ENCODE data around the gene ABLIM2. TPM values are rescaled to one million over a fixed set of nuclear protein-coding genes. Genes with fewer than 3 reads are reported as not detected.

The ABLIM2 gene
- total RNA-seq, 3 donors from 2014 or later, result 0.26 to 0.54 (median 0.30) TPM

- Mint-ChIP-seq H3K27me3 (ENCODE audit: low read depth) (no peaks in the 10 kb centered on the region), H3K36me3 (ENCODE audit: insufficient read depth) (no peaks in the 10 kb centered on the region), H3K4me3 (peak overlapping the region; percentile 88), H3K4me1 (ENCODE audit: low read depth) (peaks cover 42% of the 10 kb centered on the region), H3K9me3 (no peaks in the 10 kb centered on the region)
- ATAC-seq (no peak), DNase-seq (no peak)
These were observed 39.7 kb upstream of the ABLIM2 start for GRCh38 chr4:8198206-8198905.

GRCh38 chr4:8197521-8197920 lies 38.9 kb upstream of the ABLIM2 start:
- ATAC-seq (no peak), DNase-seq (no peak)
- Mint-ChIP-seq H3K27me3 (ENCODE audit: low read depth) (no peaks in the 10 kb centered on the region), H3K4me3 (no peak overlapping the region), H3K36me3 (ENCODE audit: insufficient read depth) (no peaks in the 10 kb centered on the region), H3K4me1 (ENCODE audit: low read depth) (peaks cover 42% of the 10 kb centered on the region), H3K9me3 (no peaks in the 10 kb centered on the region)

DNA sequence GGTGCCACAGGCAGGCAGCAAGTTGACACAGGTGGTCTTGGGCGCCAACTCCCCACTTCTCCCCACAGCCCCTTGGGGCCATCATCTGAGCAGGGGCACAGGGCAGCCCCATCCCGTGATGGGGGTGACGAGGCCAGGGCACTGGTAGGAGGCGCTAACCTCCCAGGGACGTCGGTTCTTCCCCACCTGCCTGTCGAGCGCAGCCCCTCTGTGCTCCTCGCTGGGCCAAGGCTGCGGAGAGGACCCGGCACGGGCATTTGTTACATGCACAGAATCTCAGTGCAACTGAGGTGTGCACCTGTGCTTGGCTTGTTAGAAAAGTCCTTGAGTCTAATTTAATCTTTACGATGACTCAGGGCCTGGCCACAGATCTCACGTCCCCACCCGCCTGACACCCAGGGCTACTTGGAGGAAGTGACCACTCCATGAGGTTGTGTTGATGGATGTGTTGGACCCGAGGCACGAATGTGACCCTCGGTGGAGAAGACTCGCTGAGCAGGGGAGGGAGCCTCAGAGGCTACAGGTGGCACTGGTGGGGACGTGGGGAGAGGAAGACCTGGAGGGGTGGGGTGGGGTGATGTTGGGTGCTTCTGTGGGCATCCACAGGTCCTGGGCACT lies 37.3 kb upstream of the ABLIM2 start:
- no peaks in the 10 kb centered on the region for H3K9me3 Mint-ChIP-seq
- H3K27me3 Mint-ChIP-seq (ENCODE audit: low read depth), result no peaks in the 10 kb centered on the region
- peaks cover 27% of the 10 kb centered on the region for H3K4me1 Mint-ChIP-seq (ENCODE audit: low read depth)
- no peaks in the 10 kb centered on the region for H3K36me3 Mint-ChIP-seq (ENCODE audit: insufficient read depth)
- no peak for DNase-seq
- no peak for ATAC-seq
- no peak overlapping the region for H3K4me3 Mint-ChIP-seq

GRCh38 chr4:8195431-8195830 lies 36.8 kb upstream of the ABLIM2 start:
- no peak for ATAC-seq
- no peak for DNase-seq
- H3K4me3 Mint-ChIP-seq, result no peak overlapping the region
- H3K36me3 Mint-ChIP-seq (ENCODE audit: insufficient read depth), result no peaks in the 10 kb centered on the region
- no peaks in the 10 kb centered on the region for H3K27me3 Mint-ChIP-seq (ENCODE audit: low read depth)
- H3K9me3 Mint-ChIP-seq, result no peaks in the 10 kb centered on the region
- peaks cover 22% of the 10 kb centered on the region for H3K4me1 Mint-ChIP-seq (ENCODE audit: low read depth)

DNA sequence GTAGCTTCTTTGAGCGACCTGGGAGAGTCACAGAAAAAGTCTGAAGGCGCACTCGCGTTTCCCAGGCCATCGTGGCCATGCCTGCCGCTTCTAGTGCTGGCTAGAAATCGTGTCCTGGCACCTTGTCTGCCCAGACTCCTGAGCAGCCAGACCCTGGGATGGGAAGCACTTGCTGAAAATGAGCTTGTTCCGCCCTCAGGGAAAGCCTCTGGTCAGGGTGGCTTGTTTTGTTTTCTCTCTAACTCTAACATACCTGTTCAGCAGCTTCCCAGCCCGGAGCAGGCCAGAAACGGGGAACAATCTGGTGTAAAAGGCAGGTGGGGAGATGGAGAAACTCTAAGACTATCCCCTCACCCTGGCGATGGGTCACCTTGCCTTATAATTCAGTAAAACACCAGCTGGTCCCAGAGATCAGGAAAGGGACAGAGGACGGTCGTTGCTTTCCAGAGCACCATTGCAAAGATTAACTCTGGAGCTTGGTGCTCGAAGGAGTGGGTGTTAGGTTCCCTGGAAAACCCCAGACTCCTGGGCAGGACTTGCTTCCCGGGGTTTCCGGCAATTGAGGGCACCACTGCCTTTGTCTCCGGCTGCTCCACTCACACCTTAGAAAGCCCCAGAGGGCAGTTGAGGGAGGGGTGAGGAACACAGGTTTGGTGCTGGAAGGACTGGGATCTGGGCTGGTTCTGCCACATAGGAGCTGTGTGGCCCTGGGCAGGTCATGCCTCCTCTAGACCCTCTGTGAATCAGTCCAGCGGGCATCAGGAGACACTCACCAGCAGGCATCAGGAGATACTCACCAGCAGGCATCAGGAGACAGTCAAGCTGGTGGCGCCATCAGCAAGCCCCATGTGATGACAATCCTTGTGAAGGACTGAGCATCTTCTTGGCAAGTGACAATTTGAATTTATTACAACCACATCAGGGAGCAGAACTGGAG lies 36.0 kb upstream of the ABLIM2 start:
- ATAC-seq (no peak), DNase-seq (no peak)
- no peaks in the 10 kb centered on the region for H3K27me3 Mint-ChIP-seq (ENCODE audit: low read depth)
- no peak overlapping the region for H3K4me3 Mint-ChIP-seq
- H3K36me3 Mint-ChIP-seq (ENCODE audit: insufficient read depth), result no peaks in the 10 kb centered on the region
- H3K4me1 Mint-ChIP-seq (ENCODE audit: low read depth), result peaks cover 16% of the 10 kb centered on the region
- no peaks in the 10 kb centered on the region for H3K9me3 Mint-ChIP-seq

GRCh38 chr4:8192748-8193738 lies 34.4 kb upstream of the ABLIM2 start:
- ATAC-seq, result peak; percentile 39 to 49
- H3K36me3 Mint-ChIP-seq (ENCODE audit: insufficient read depth), result no peaks in the 10 kb centered on the region
- H3K4me1 Mint-ChIP-seq (ENCODE audit: low read depth), result peaks cover 3% of the 10 kb centered on the region
- no peak overlapping the region for H3K4me3 Mint-ChIP-seq
- H3K27me3 Mint-ChIP-seq (ENCODE audit: low read depth), result no peaks in the 10 kb centered on the region
- no peak for DNase-seq
- no peaks in the 10 kb centered on the region for H3K9me3 Mint-ChIP-seq

DNA sequence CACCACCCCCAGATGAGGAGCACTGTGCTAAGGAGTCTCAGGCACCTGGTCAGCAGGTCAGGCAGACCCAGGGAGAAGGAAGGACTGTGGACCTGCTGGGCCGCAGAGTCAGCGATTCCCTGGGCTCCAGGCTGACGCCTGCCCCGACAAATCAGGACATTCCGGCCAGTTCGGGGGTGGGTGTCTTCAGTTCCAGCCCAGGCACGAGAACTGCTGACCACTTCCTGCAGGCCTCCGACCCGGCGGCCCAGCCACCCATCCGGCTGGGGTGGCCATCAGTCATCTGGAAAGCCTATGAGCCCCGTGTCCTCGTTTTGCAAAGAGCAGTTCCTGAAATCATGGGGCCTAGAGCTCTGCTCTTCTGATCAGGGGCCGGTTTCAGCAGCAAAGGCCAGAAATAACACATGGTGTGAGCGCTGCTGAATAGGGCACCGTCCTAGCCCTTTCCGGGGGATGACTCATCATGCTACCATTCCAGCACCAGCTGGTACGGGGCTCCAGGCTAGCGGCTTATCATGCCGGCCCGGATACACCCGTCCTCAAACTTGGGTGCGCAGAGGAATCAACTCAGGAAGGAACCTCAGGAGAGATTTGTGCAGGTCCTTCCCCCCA lies 32.6 kb upstream of the ABLIM2 start:
- H3K27me3 Mint-ChIP-seq (ENCODE audit: low read depth), result peaks cover 3% of the 10 kb centered on the region
- H3K36me3 Mint-ChIP-seq (ENCODE audit: insufficient read depth), result no peaks in the 10 kb centered on the region
- DNase-seq (no peak), ATAC-seq (no peak)
- H3K9me3 Mint-ChIP-seq, result no peaks in the 10 kb centered on the region
- H3K4me1 Mint-ChIP-seq (ENCODE audit: low read depth), result peaks cover 3% of the 10 kb centered on the region
- no peak overlapping the region for H3K4me3 Mint-ChIP-seq

GRCh38 chr4:8189551-8190466 lies 31.2 kb upstream of the ABLIM2 start:
- no peak overlapping the region for H3K4me3 Mint-ChIP-seq
- H3K4me1 Mint-ChIP-seq (ENCODE audit: low read depth), result peaks cover 3% of the 10 kb centered on the region
- H3K9me3 Mint-ChIP-seq, result no peaks in the 10 kb centered on the region
- H3K27me3 Mint-ChIP-seq (ENCODE audit: low read depth), result peaks cover 7% of the 10 kb centered on the region
- DNase-seq (no peak), ATAC-seq (no peak)
- no peaks in the 10 kb centered on the region for H3K36me3 Mint-ChIP-seq (ENCODE audit: insufficient read depth)

DNA sequence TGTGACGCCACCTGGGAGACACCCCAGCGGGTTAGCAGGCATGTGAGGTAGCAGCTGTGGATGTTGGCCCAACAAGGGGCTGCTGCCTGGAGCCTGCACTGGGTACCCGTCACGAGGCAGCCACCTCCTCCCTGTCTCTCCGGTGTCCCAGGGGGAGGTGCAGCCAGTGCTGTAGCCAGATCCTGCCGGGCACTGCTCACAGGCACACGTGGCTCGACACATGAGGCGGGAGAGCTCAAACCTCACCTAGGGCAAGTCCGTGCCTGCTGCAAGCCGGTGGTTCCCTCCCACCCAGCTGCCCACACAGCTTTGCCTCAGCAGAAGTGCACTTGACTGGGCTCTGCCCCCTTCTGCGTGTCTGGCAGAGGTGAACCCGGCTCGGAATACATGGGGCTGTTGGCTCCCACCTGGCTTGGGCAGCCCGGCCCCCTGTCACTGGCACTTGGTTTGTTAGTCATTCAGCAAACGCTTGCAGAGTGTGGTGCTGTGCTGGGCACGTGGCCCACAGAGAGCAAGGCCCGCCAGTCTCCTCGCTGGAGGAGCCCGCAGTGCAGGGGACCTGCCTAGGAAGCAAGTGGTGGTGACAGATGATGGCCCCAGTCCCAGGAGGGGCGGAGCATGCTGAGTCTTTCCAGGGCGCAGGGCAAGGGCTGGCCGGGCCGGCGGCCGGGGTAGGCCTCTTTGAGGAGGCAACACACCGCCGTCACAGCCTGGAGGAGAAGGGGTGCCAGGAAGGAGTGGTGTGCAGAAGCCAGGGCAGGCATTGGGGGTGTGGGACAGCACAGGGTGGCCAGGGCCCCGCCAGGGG lies 30.3 kb upstream of the ABLIM2 start:
- Mint-ChIP-seq H3K9me3 (no peaks in the 10 kb centered on the region), H3K4me3 (no peak overlapping the region), H3K36me3 (ENCODE audit: insufficient read depth) (no peaks in the 10 kb centered on the region), H3K27me3 (ENCODE audit: low read depth) (peaks cover 7% of the 10 kb centered on the region), H3K4me1 (ENCODE audit: low read depth) (peaks cover 3% of the 10 kb centered on the region)
- no peak for ATAC-seq
- DNase-seq, result no peak

DNA sequence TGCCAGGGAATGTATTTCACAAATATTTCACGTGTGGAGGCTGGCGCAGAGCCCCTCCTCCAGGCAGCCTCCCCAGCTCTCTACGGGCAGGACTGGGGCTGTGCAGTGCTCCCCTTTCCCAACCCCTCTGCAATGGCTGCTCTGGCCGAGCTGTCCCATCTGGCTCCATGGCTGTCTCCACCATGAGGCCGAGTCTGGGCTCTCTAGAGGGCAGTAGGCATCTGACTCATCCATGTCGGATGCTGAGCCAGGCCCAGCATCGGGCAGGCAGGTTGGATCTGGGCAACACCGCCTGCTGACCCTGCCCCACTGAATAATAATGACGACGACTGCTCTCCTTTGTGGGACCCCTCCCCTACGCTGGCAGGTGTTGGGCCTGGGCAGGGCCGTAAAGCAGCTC lies 29.5 kb upstream of the ABLIM2 start:
- peaks cover 7% of the 10 kb centered on the region for H3K27me3 Mint-ChIP-seq (ENCODE audit: low read depth)
- H3K36me3 Mint-ChIP-seq (ENCODE audit: insufficient read depth), result no peaks in the 10 kb centered on the region
- H3K4me3 Mint-ChIP-seq, result no peak overlapping the region
- peaks cover 3% of the 10 kb centered on the region for H3K4me1 Mint-ChIP-seq (ENCODE audit: low read depth)
- H3K9me3 Mint-ChIP-seq, result no peaks in the 10 kb centered on the region
- ATAC-seq (no peak), DNase-seq (no peak)

GRCh38 chr4:8185930-8186329 lies 27.3 kb upstream of the ABLIM2 start:
- DNase-seq, result no peak
- Mint-ChIP-seq H3K9me3 (no peaks in the 10 kb centered on the region), H3K36me3 (ENCODE audit: insufficient read depth) (no peaks in the 10 kb centered on the region), H3K27me3 (ENCODE audit: low read depth) (peaks cover 7% of the 10 kb centered on the region), H3K4me3 (no peak overlapping the region), H3K4me1 (ENCODE audit: low read depth) (no peaks in the 10 kb centered on the region)
- ATAC-seq, result no peak

GRCh38 chr4:8185295-8185694 lies 26.7 kb upstream of the ABLIM2 start:
- H3K9me3 Mint-ChIP-seq, result no peaks in the 10 kb centered on the region

More at GRCh38 chr4:8185295-8185694, 26.7 kb upstream of the ABLIM2 start:
- ATAC-seq (no peak), DNase-seq (no peak)
- H3K4me1 Mint-ChIP-seq (ENCODE audit: low read depth), result no peaks in the 10 kb centered on the region
- H3K4me3 Mint-ChIP-seq, result no peak overlapping the region
- H3K27me3 Mint-ChIP-seq (ENCODE audit: low read depth), result peaks cover 7% of the 10 kb centered on the region
- H3K36me3 Mint-ChIP-seq (ENCODE audit: insufficient read depth), result no peaks in the 10 kb centered on the region
